ENCODE data around the gene GPRC5A. TPM values are rescaled to one million over a fixed set of nuclear protein-coding genes. Genes with fewer than 3 reads are reported as not detected.

GPRC5A gene
- total and polyA plus RNA-seq, 2 donors (not counting 3 experiments of a cell fraction or from before 2014, with no cell fraction given): 22.7 to 86.4 TPM

DNA sequence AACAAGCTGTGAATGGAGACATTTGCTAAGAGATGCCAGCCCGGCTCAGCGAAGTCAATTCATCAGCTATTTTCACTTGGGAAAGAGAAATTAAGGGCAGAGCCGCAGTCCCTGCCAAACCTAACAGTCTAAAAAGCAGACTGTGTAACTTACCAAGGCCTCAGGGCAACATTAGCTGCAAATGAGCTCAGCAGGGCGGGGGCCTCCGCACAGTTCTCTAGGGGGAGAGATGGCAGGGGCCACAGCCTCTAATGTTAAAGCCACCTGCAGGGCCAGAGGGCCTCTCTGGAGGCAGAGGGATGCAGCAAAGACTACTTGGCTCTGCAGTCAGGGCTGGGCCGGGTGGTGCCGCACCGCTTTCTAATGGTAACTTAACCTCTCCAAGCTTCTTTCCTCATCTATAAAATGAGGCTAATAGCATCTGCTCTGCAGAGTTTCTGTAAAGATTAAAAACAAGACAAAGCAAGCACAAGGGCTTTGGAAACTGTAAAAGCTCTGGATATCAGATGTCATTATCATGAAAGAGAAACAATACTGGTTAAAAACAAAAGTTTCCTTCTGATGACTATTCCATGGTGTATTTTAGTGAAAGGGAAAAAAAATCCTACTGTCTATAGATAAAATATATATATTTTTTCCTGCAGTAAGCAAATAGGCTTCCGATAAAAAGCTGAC, 13.4 kb upstream of the GPRC5A start:
- ChIA-PET CTCF (interaction anchor here (0.7 to 2.5 kb wide), 5 partner anchors 10 to 41 kb away, joined by 3 to 9 read pairs (median 3); no protein-coding TSS in a partner anchor), POLR2A (interaction anchor here (1.0 kb wide), 1 partner anchor 13 kb away, joined by 3 read pairs; no protein-coding TSS in a partner anchor)
- Histone ChIP-seq H3K4me1 (ENCODE audit: control insufficient read depth, extremely low read depth, insufficient read depth, low read length) (peaks cover 31% of the 10 kb centered on the region), H3K36me3 (ENCODE audit: control insufficient read depth in 2 of 2, extremely low read depth in 1 of 2, insufficient read depth in 2 of 2, low read length in 2 of 2) (no peaks in the 10 kb centered on the region), H3K27ac (ENCODE audit: insufficient read depth, low read depth, low read length) (no peak overlapping the region), H3K9ac (replicated peaks; ENCODE audit: extremely low read depth, insufficient read depth, low read length) (no peak overlapping the region), H3K9me3 (replicated peaks; ENCODE audit: control insufficient read depth, insufficient read depth, low read length) (no peaks in the 10 kb centered on the region), H3K4me3 (replicated peaks in 1 of 3; ENCODE audit: insufficient read depth in 1 of 3, low read depth in 1 of 3, low read length in 3 of 3) (no peak overlapping the region), H3K79me2 (ENCODE audit: control insufficient read depth, insufficient read depth, low read length) (no peaks in the 10 kb centered on the region), H3K27me3 (ENCODE audit: control insufficient read depth in 2 of 2, insufficient read depth in 2 of 2, low read length in 2 of 2) (no peaks in the 10 kb centered on the region), H2AFZ (ENCODE audit: low read depth, low read length) (peak overlapping the region; percentile 9), H4K20me1 (replicated peaks; ENCODE audit: control insufficient read depth, extremely low read depth, insufficient read depth, low read length) (no peaks in the 10 kb centered on the region), H3K9me1 (replicated peaks; ENCODE audit: control insufficient read depth, extremely low read depth, insufficient read depth, low read length) (no peaks in the 10 kb centered on the region), H3K4me2 (ENCODE audit: insufficient read depth, low read length) (no peak overlapping the region)
- TF ChIP-seq POLR2A (IDR thresholded peaks at IDR 0.05; ENCODE audit: low read depth, low read length): no peak
- TF ChIP-seq MYC (IDR thresholded peaks at IDR 0.05; ENCODE audit: low read depth, low read length): no peak
- no peak for TF ChIP-seq JUN (IDR thresholded peaks at IDR 0.05; ENCODE audit: borderline replicate concordance, insufficient read depth, insufficient read length, low read depth)
- TF ChIP-seq POLR2AphosphoS5 (IDR thresholded peaks at IDR 0.05; ENCODE audit: insufficient read depth, low read depth, low read length): no peak
- no peak for TF ChIP-seq GATA2 (IDR thresholded peaks at IDR 0.05; ENCODE audit: insufficient read depth, insufficient read length, low read depth, low read length)
- no peak for TF ChIP-seq EZH2 (IDR thresholded peaks at IDR 0.05; ENCODE audit: borderline replicate concordance, low read depth, low read length, severe bottlenecking)
- TF ChIP-seq FOS (IDR thresholded peaks at IDR 0.05; ENCODE audit: borderline replicate concordance, insufficient read depth, low read length): no peak
- TF ChIP-seq, protein P1, sequence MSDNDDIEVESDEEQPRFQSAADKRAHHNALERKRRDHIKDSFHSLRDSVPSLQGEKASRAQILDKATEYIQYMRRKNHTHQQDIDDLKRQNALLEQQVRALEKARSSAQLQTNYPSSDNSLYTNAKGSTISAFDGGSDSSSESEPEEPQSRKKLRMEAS (IDR thresholded peaks at IDR 0.05; ENCODE audit: insufficient read depth, insufficient read length): no peak
- TF ChIP-seq, protein P2, sequence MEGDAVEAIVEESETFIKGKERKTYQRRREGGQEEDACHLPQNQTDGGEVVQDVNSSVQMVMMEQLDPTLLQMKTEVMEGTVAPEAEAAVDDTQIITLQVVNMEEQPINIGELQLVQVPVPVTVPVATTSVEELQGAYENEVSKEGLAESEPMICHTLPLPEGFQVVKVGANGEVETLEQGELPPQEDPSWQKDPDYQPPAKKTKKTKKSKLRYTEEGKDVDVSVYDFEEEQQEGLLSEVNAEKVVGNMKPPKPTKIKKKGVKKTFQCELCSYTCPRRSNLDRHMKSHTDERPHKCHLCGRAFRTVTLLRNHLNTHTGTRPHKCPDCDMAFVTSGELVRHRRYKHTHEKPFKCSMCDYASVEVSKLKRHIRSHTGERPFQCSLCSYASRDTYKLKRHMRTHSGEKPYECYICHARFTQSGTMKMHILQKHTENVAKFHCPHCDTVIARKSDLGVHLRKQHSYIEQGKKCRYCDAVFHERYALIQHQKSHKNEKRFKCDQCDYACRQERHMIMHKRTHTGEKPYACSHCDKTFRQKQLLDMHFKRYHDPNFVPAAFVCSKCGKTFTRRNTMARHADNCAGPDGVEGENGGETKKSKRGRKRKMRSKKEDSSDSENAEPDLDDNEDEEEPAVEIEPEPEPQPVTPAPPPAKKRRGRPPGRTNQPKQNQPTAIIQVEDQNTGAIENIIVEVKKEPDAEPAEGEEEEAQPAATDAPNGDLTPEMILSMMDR (IDR thresholded peaks at IDR 0.05; ENCODE audit: extremely low read depth in 1 of 2, insufficient read depth in 1 of 2, low read depth in 1 of 2, low read length in 2 of 2): no peak
- FAIRE-seq: no peak
- intact Hi-C loops (cut with micrococcal nuclease): no loop called here
- no TSS peak for BruUV-seq (replicated peaks)
- DNase-seq (ENCODE audit: low read depth, low spot score): no peak
- dilution Hi-C loops (cut with MboI; ENCODE audit: extremely low pct_ligation_motif_present, low sequenced_read_pairs): no loop called here
